Stimulated activated memory B cell treated with anti-CD40 and anti-IgM and Interleukin-4, amounts not matched to agents 10 μg/mL and 1 μg/mL and 100 μg/mL, for 72 hours (primary cell): ENCODE results near the gene STYXL1.
"Not testable (repeated sequence)": the region's sequence is repeated elsewhere in the genome, so short reads cannot be mapped to it uniquely, and the experiment has no call there.

ENCODE experiments used
- ATAC-seq: fragments of 150-1000 bp; cut with Tn5 transposase; 2 replicates; pipeline ENCODE4 v1.10.0; 2021
- H3K27ac Mint-ChIP-seq: one replicate; pipeline ENCODE4 v1.8.0; 2022; ENCODE audit warnings: mild to moderate bottlenecking, mixed read lengths
- H3K27me3 Mint-ChIP-seq: one replicate; pipeline ENCODE4 v1.8.0; 2022; ENCODE audit warnings: mixed read lengths
- H3K36me3 Mint-ChIP-seq: one replicate; pipeline ENCODE4 v1.8.0; 2022; ENCODE audit warnings: mixed read lengths
- H3K4me1 Mint-ChIP-seq: one replicate; pipeline ENCODE4 v1.8.0; 2022; ENCODE audit warnings: mixed read lengths
- H3K4me3 Mint-ChIP-seq: one replicate; pipeline ENCODE4 v1.8.0; 2022; ENCODE audit warnings: mild to moderate bottlenecking, moderate library complexity, mixed read lengths
- H3K9me3 Mint-ChIP-seq: one replicate; pipeline ENCODE4 v1.8.0; 2022; ENCODE audit warnings: mixed read lengths

Gene STYXL1

DNA sequence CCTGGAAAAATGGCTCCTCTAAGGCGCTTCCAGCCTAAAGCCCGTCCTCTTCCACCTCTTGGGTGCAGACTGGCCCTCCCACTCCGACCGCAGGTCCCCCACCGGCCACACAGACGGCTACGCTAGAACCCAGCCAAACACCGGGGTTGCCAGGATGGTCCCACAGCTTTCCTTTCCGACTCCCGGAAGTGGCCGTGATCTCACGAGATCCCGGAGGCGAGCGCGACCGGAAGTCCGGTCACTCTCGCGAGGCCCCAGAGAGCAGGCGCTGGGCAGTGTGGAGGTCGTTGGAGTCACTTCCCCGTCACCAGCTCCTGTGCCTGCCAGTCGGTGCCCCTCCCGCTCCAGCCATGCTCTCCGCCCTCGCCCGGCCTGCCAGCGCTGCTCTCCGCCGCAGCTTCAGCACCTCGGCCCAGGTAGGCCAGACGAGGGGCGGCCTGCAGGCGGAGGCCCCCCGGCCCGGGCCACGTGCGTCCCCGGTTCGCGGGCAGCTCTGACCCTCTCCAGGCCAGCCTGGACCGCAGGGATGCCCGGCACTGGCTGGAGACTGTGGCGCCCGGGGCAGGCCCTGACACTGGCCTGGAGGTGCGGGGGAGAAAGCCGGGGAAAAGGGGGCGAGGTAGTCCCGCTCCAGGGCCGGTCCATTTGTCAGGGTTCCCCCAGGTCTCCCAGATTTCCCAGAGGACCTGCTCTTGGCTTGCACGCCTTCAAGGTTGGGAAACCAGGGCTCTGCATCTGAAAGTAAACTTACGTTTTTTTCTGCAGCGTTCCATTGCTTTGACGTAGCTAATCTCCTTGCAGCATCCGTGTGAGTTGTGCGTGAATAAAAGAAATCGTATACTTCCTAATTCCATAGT is at the start of gene STYXL1, which contains the start of gene MDH2:
Gene STYXL1 (minus strand): TSS at position 190 of the 857 bp plus-strand sequence. CDS start 17,477 bp downstream, outside the sequence.
Gene MDH2 (plus strand): TSS at position 296 of the 857 bp plus-strand sequence. CDS start 55 bp downstream, at position 351.
- Mint-ChIP-seq H3K36me3 (peaks cover 33% of the 10 kb centered on the region), H3K9me3 (no peaks in the 10 kb centered on the region), H3K27me3 (no peaks in the 10 kb centered on the region), H3K4me1 (peaks cover 44% of the 10 kb centered on the region), H3K4me3 (peak within 1 kb of the TSS; percentile 92), H3K27ac (peak within 1 kb of the TSS; percentile 93)
- peak; percentile 98 for ATAC-seq

DNA sequence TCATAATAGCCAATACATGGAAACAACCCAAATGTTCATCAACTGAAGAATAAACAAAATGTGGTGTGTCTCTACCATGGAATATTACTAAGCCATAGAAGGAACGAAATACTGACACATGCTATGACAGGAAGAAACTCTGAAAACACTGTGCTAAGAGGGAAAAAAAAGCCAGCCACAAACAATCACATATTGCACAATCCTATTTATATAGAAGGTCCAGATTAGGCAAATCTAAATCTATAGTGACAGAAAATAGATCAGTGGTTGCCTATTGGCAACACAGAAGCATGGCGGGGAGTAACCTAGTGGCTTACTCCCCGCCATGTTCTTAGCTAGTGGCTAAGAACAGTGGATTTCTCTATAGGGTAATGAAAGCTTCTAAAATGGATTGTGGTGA is 48.1 kb upstream of the STYXL1 start:
- H3K4me1 Mint-ChIP-seq, result no peaks in the 10 kb centered on the region

DNA sequence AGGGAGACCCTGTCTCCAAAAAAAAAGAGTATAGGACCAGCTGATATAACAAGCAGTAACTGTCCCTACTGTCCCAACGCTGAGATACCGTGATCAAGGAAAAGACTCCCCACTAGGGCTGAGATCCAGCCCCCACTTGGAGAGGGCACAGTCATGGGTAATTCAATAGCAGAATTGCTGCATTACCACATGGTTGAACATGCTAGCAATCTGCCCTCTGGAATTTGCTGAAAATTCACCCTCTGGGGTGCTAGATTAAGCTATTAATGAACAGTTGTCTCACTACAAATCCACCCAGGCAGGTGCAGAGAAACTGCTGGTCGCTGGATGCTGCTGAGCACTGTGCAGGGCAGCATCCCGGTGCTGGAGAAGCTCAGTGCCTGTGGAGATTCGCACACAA is 46.5 kb upstream of the STYXL1 start:
- not testable (repeated sequence) for H3K27ac Mint-ChIP-seq, H3K36me3 Mint-ChIP-seq, H3K4me3 Mint-ChIP-seq, H3K9me3 Mint-ChIP-seq, ATAC-seq, H3K4me1 Mint-ChIP-seq
- H3K27me3 Mint-ChIP-seq, result peaks cover 41% of the 10 kb centered on the region

More for the DNA sequence above, 48.1 kb upstream of the STYXL1 start:
- H3K36me3 Mint-ChIP-seq, result no peaks in the 10 kb centered on the region
- peaks cover 3% of the 10 kb centered on the region for H3K9me3 Mint-ChIP-seq
- H3K4me3 Mint-ChIP-seq, result no peak overlapping the region
- ATAC-seq, result no peak
- peaks cover 34% of the 10 kb centered on the region for H3K27me3 Mint-ChIP-seq
- H3K27ac Mint-ChIP-seq, result no peak overlapping the region

DNA sequence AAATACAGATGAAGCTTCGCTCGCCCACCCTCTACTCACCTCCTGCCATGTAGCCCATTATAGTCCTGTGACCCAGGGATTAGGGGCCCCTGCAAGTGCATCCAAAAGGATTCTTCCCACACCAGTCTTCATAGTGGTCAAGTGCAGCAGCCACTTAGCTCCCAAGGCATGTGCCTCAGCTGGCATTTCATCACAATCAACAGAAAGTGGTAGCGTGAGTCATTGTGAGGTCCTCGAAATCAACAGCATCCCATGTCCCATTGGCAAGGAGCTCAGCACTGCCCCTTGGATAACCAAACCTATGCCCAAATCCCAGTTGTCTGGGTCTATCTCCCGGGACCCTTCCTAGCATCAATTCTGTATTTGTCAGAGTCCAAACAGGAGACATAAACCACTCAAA is 45.7 kb upstream of the STYXL1 start:
- not testable (repeated sequence) for H3K4me3 Mint-ChIP-seq, H3K27ac Mint-ChIP-seq
- H3K27me3 Mint-ChIP-seq, result peaks cover 41% of the 10 kb centered on the region

GRCh38 chr7:76091506-76091905 is 43.7 kb upstream of the STYXL1 start:
- no peaks in the 10 kb centered on the region for H3K36me3 Mint-ChIP-seq
- peaks cover 40% of the 10 kb centered on the region for H3K27me3 Mint-ChIP-seq
- peaks cover 3% of the 10 kb centered on the region for H3K9me3 Mint-ChIP-seq
- ATAC-seq, result no peak
- H3K4me3 Mint-ChIP-seq, result no peak overlapping the region
- no peak overlapping the region for H3K27ac Mint-ChIP-seq
- no peaks in the 10 kb centered on the region for H3K4me1 Mint-ChIP-seq

More for the DNA sequence above, 45.7 kb upstream of the STYXL1 start:
- H3K9me3 Mint-ChIP-seq, ATAC-seq, H3K4me1 Mint-ChIP-seq, H3K36me3 Mint-ChIP-seq: not testable (repeated sequence)

DNA sequence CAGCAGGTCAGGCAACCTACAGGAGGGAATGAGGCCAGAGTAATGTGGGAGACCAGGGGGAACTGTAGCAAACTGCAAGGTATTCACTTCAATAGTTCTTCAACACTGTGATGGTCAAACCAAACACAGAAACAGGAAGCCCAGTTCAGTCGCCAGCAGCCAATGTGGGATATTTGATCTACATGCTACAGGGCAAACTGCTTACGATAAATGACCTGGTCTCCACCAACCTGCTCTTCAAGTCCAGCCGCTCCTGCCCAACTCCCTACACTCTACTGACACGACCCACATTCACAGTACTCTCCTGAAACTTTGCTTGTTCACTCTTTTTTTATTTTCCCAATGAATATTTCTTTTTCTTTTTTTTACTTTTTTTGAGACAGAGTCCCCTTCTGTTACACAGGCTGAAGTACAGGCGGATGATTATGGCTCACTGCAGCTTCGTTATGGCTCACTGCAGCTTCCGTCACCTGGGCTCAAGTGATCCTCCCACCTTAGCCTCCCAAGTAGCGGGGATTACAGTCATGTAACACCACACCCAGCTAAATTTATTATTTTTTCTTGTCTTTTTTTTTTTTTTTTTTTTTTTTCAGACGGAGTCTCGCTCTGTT is 42.2 kb upstream of the STYXL1 start:
- peaks cover 3% of the 10 kb centered on the region for H3K9me3 Mint-ChIP-seq
- no peak for ATAC-seq
- H3K4me1 Mint-ChIP-seq, result no peaks in the 10 kb centered on the region
- no peaks in the 10 kb centered on the region for H3K36me3 Mint-ChIP-seq
- peaks cover 25% of the 10 kb centered on the region for H3K27me3 Mint-ChIP-seq
- no peak overlapping the region for H3K27ac Mint-ChIP-seq
- H3K4me3 Mint-ChIP-seq, result no peak overlapping the region

GRCh38 chr7:76087362-76087791 is 39.6 kb upstream of the STYXL1 start:
- H3K27me3 Mint-ChIP-seq, H3K9me3 Mint-ChIP-seq, H3K4me1 Mint-ChIP-seq, H3K36me3 Mint-ChIP-seq, ATAC-seq, H3K27ac Mint-ChIP-seq, H3K4me3 Mint-ChIP-seq: not testable (repeated sequence)

DNA sequence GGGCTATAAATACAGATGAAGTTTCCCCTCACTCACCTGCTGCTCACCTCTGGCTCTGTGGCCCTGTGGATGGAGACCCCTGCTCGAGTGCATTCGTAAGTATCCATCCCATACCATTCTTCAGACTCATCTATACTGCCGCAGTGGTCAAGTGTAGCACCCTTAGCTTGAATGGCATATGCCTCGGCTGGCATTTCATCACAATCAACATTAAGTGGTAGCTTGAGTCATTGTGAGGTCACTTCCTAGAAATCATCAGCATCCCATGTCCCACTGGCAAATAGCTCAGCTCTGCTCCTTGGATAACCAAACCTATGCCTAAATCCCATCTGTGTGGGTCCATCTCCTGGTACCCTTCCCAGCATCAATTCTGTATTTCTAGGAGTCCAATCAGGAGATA is 38.3 kb upstream of the STYXL1 start:
- no peak overlapping the region for H3K27ac Mint-ChIP-seq
- H3K27me3 Mint-ChIP-seq, result peaks cover 9% of the 10 kb centered on the region
- no peaks in the 10 kb centered on the region for H3K9me3 Mint-ChIP-seq
- no peak for ATAC-seq
- no peak overlapping the region for H3K4me3 Mint-ChIP-seq
- no peaks in the 10 kb centered on the region for H3K4me1 Mint-ChIP-seq
- no peaks in the 10 kb centered on the region for H3K36me3 Mint-ChIP-seq

DNA sequence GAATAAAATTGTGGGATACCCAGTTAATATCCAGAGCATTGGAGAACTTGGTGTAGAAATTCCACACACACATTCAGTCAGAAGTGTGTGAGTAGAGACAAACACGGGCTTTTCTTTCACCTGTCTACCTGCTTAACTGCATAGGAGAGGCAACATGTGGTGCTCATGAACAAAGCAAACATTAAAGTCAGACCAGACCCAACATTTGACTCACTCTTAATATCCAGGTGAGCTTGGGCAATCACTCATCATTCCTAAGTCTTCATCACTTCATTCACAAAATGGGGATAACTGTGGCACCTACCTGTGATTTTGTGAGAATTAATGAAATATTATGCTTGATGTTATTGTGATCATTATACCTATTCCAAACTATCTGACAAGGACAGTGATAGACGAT is 36.3 kb upstream of the STYXL1 start:
- not testable (repeated sequence) for H3K4me3 Mint-ChIP-seq, H3K27ac Mint-ChIP-seq, ATAC-seq, H3K9me3 Mint-ChIP-seq, H3K4me1 Mint-ChIP-seq, H3K36me3 Mint-ChIP-seq
- H3K27me3 Mint-ChIP-seq, result peaks cover 16% of the 10 kb centered on the region

DNA sequence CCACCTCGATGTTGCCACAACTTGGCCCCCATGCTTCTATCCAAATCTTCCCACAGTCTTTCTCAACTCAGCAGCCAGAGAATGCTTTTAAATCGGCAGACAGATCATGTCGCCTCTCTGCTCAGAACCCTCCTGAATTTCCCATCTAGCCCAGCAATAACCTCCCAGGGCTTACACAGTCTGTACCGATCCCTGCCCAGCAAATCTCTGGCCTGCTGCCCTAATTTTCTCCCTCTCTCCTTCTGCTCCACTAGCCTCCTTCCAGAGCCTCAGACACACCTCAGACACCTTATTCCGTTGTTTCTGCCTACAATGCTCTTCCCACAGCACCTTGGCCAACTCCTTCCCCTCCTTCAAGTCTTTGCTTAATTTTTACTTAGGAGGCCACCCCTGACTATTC is 32.4 kb upstream of the STYXL1 start:
- Mint-ChIP-seq H3K36me3 (no peaks in the 10 kb centered on the region), H3K27me3 (peaks cover 16% of the 10 kb centered on the region), H3K27ac (no peak overlapping the region), H3K9me3 (peaks cover 4% of the 10 kb centered on the region), H3K4me3 (no peak overlapping the region), H3K4me1 (no peaks in the 10 kb centered on the region)
- no peak for ATAC-seq

DNA sequence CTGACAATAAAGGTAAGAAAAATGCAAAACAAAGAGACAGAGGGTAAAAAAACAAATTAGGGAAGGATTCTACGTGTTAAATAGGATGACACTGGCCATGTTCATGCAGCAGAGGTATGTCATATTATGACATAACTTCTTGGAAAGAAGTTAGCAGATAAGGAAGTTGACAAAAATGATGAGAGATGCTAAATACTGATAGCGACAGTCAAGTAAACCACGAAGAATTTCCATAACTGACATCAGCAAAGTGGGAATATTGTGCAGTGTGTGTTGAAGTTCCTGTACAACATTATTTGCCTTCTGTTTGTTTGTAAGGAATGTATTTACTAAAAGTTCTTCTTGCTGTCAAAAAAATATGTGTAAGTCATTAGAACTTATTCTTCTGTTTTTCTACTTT is 29.6 kb upstream of the STYXL1 start:
- no peak for ATAC-seq
- Mint-ChIP-seq H3K27ac (no peak overlapping the region), H3K4me3 (no peak overlapping the region), H3K27me3 (peaks cover 16% of the 10 kb centered on the region), H3K36me3 (no peaks in the 10 kb centered on the region), H3K9me3 (peaks cover 7% of the 10 kb centered on the region), H3K4me1 (no peaks in the 10 kb centered on the region)

DNA sequence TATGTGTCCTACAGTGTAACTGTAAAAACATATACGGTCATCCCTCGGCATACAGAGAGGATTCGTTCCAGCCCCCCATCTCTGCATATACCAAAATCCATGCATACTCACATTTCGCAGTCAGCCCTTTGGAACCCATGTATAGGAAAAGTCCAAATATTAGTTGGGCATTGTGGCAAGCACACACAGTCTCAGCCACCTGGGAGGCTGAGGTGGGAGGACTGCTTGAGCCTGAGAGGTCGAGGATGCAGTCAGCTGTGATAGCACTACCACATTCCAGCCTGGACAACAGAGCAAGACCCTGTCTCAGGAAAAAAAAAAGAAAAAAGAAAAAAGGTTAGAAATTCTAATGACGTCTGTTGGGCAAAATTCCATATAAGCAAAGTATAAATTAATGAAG is 29.2 kb upstream of the STYXL1 start:
- Mint-ChIP-seq H3K36me3 (no peaks in the 10 kb centered on the region), H3K27ac (no peak overlapping the region), H3K4me1 (no peaks in the 10 kb centered on the region), H3K4me3 (no peak overlapping the region), H3K9me3 (peaks cover 7% of the 10 kb centered on the region), H3K27me3 (peaks cover 16% of the 10 kb centered on the region)
- no peak for ATAC-seq

DNA sequence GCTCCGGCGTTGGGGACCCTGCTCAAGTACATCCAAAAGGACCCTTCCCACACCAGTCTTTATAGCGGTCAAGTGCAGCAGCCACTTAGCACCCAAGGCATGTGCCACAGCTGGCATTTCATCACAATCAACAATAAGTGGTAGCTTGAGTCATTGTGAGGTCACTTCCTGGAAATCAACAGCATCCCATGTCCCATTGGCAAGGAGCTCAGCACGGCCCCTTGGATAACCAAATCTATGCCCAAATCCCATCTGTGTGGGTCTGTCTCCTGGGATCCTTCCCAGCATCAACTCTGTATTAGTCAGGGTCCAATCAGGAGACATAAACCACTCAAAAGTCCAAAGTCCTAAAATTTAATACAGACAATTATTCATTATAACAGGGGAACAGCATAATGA is 27.2 kb upstream of the STYXL1 start:
- peaks cover 7% of the 10 kb centered on the region for H3K9me3 Mint-ChIP-seq
- no peak for ATAC-seq
- peaks cover 7% of the 10 kb centered on the region for H3K4me1 Mint-ChIP-seq
- H3K27me3 Mint-ChIP-seq, result peaks cover 4% of the 10 kb centered on the region
- H3K4me3 Mint-ChIP-seq, result no peak overlapping the region
- no peaks in the 10 kb centered on the region for H3K36me3 Mint-ChIP-seq
- H3K27ac Mint-ChIP-seq, result no peak overlapping the region

DNA sequence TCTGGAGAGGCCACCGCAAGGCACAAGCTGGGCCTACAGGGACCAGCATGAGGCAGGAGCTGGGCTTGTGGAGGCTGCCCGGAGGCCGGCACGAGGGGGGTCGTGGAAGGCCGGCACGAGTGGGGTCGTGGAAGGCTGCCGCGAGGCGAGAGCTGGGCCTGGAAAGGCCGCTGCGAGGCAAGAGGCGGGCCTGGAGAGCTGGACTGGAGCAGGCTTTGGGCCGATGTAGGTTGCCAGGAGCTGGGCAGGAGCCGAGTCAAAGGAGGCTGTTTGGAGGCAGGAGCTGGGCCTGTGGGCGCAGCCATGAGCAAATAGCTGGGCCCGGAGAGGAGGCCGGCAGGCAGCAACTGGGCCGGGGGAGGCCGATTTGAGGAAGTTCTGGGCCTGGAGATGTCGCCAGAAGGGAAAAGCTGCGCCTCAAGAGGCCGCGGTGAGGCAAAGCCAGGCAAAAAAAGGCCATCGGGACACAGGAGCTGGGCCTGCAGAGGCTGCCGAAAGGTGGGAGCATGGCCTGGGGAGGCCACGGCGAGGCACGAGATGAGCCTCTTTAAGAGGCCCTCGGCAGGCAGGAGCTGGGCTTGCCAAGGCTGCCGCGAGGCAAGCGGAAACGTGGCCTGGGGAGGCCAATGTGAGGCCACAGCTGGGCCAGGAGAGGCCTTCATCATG is 26.6 kb upstream of the STYXL1 start:
- no peaks in the 10 kb centered on the region for H3K36me3 Mint-ChIP-seq
- no peak overlapping the region for H3K4me3 Mint-ChIP-seq
- H3K9me3 Mint-ChIP-seq, result peaks cover 7% of the 10 kb centered on the region
- no peak for ATAC-seq
- peaks cover 11% of the 10 kb centered on the region for H3K4me1 Mint-ChIP-seq
- H3K27ac Mint-ChIP-seq, result no peak overlapping the region
- H3K27me3 Mint-ChIP-seq, result no peaks in the 10 kb centered on the region

DNA sequence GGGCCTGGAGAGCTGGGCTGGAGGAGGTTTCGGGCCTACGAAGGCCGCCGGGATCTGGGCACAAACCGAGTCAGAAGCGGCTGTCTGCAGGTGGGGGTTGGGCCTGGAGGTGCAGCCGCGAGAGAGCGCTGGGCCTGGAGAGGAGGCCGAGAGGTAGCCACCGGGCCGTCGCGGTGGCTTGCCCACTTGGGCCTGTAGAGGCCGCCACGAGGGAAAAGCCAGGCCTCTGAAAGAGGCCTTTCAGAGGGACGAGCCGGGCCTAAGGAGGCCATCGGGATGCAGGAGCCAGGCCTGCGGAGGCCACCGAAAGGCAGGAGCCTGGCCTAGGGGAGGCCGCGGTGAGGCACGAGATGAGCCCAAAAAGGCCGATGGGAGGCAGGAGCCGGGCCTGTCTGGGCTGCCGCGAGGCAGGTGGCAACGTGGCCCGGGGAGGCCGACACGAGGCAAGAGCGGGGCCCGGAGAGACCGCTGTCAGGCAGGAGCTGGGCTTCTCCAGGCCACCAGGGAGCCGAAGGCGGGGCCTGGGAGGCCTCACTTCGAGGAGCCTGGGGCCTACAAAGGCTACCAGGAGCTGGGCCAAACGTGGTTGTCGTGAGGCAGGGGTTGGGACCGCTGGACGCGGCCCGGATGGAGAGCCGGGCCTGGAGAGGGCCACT is 25.7 kb upstream of the STYXL1 start:
- no peaks in the 10 kb centered on the region for H3K36me3 Mint-ChIP-seq
- H3K4me3 Mint-ChIP-seq, result no peak overlapping the region
- peaks cover 7% of the 10 kb centered on the region for H3K9me3 Mint-ChIP-seq
- H3K4me1 Mint-ChIP-seq, result peaks cover 11% of the 10 kb centered on the region
- H3K27ac Mint-ChIP-seq, result no peak overlapping the region
- no peaks in the 10 kb centered on the region for H3K27me3 Mint-ChIP-seq
- ATAC-seq, result no peak
